ENCODE measurements around the gene NOC2L. TPM values are rescaled to one million over a fixed set of nuclear protein-coding genes. Genes with fewer than 3 reads are reported as not detected.

The NOC2L gene
- total and polyA plus RNA-seq, 2 donors (not counting 3 experiments of a cell fraction or from before 2014, with no cell fraction given) = 55.3 to 87.9 TPM

- Histone ChIP-seq H4K20me1 (replicated peaks; ENCODE audit: control insufficient read depth, extremely low read depth, insufficient read depth, low read length) (no peaks in the 10 kb centered on the region), H3K79me2 (ENCODE audit: control insufficient read depth, insufficient read depth, low read length) (no peaks in the 10 kb centered on the region), H3K36me3 (ENCODE audit: control insufficient read depth in 2 of 2, extremely low read depth in 1 of 2, insufficient read depth in 2 of 2, low read length in 2 of 2) (no peaks in the 10 kb centered on the region), H3K4me1 (ENCODE audit: control insufficient read depth, extremely low read depth, insufficient read depth, low read length) (peaks cover 19% of the 10 kb centered on the region), H3K27me3 (ENCODE audit: control insufficient read depth in 2 of 2, insufficient read depth in 2 of 2, low read length in 2 of 2) (peaks cover 0 to 19% of the 10 kb centered on the region in 2 experiments), H2AFZ (ENCODE audit: low read depth, low read length) (peak overlapping the region; percentile 43), H3K9ac (replicated peaks; ENCODE audit: extremely low read depth, insufficient read depth, low read length) (peak overlapping the region; percentile 91), H3K9me1 (replicated peaks; ENCODE audit: control insufficient read depth, extremely low read depth, insufficient read depth, low read length) (no peaks in the 10 kb centered on the region), H3K9me3 (replicated peaks; ENCODE audit: control insufficient read depth, insufficient read depth, low read length) (no peaks in the 10 kb centered on the region), H3K27ac (ENCODE audit: insufficient read depth, low read depth, low read length) (peak overlapping the region; percentile 80), H3K4me3 (replicated peaks in 1 of 3; ENCODE audit: insufficient read depth in 1 of 3, low read depth in 1 of 3, low read length in 3 of 3) (peak overlapping the region; percentile 25 to 51 (median 47)), H3K4me2 (ENCODE audit: insufficient read depth, low read length) (peak overlapping the region; percentile 44)
- ChIA-PET CTCF (interaction anchor here (2.1 to 5.7 kb wide), 3 partner anchors 14 to 18 kb away, joined by 22 to 41 read pairs (median 27); partner anchors contain the start of genes AGRN, ISG15 and PERM1), POLR2A (no interaction called here)
- BruUV-seq (replicated peaks) = TSS peak; percentile 17
- FAIRE-seq = peak; percentile 75
- dilution Hi-C loops (cut with MboI; ENCODE audit: extremely low pct_ligation_motif_present, low sequenced_read_pairs) (no loop called here), intact Hi-C loops (cut with micrococcal nuclease) (loop anchor here (1.0 to 2.0 kb wide), 2 partner anchors 14 to 64 kb away; no protein-coding TSS in a partner anchor)
- no peak for TF ChIP-seq EZH2 (IDR thresholded peaks at IDR 0.05; ENCODE audit: borderline replicate concordance, low read depth, low read length, severe bottlenecking)
- peak; percentile 37 for TF ChIP-seq FOS (IDR thresholded peaks at IDR 0.05; ENCODE audit: borderline replicate concordance, insufficient read depth, low read length)
- TF ChIP-seq MYC (IDR thresholded peaks at IDR 0.05; ENCODE audit: low read depth, low read length) = peak; percentile 96
- TF ChIP-seq JUN (IDR thresholded peaks at IDR 0.05; ENCODE audit: borderline replicate concordance, insufficient read depth, insufficient read length, low read depth) = peak; percentile 97
- TF ChIP-seq GATA2 (IDR thresholded peaks at IDR 0.05; ENCODE audit: insufficient read depth, insufficient read length, low read depth, low read length) = no peak
- TF ChIP-seq MAX (IDR thresholded peaks at IDR 0.05; ENCODE audit: insufficient read depth, insufficient read length) = peak; percentile 96
- no peak for TF ChIP-seq CTCF (IDR thresholded peaks at IDR 0.05; ENCODE audit: extremely low read depth in 1 of 2, insufficient read depth in 1 of 2, low read depth in 1 of 2, low read length in 2 of 2)
- no peak for TF ChIP-seq POLR2A (IDR thresholded peaks at IDR 0.05; ENCODE audit: low read depth, low read length)
- TF ChIP-seq POLR2AphosphoS5 (IDR thresholded peaks at IDR 0.05; ENCODE audit: insufficient read depth, low read depth, low read length) = no peak
- DNase-seq (ENCODE audit: low read depth, low spot score) = peak; percentile 83
Measured at GRCh38 chr1:1000357-1001056, 41.5 kb upstream of the NOC2L start.

All from endothelial cell of umbilical vein (primary cell).